ENCODE measurements around the gene NTPCR.

GRCh38 chr1:232978091-232978634 is 27.8 kb downstream of the NTPCR start:
- TF ChIP-seq CTCF (IDR thresholded peaks at IDR 0.05) (no peak), SIN3A (IDR thresholded peaks at IDR 0.05; ENCODE audit: borderline replicate concordance, insufficient read depth, low read depth, low read length) (no peak), POLR2AphosphoS5 (IDR thresholded peaks at IDR 0.05; ENCODE audit: low read depth, low read length) (no peak), REST (IDR thresholded peaks at IDR 0.05; ENCODE audit: insufficient read depth in 1 of 2, low read depth in 2 of 2, low read length in 1 of 2) (no peak), TCF7L2 (IDR thresholded peaks at IDR 0.05; ENCODE audit: low read depth, low read length) (no peak)

All from Panc1 (cell line).